ENCODE data around the gene NOXA1.
"Not testable (repeated sequence)": the region's sequence is repeated elsewhere in the genome, so short reads cannot be mapped to it uniquely, and the experiment has no call there.

DNA sequence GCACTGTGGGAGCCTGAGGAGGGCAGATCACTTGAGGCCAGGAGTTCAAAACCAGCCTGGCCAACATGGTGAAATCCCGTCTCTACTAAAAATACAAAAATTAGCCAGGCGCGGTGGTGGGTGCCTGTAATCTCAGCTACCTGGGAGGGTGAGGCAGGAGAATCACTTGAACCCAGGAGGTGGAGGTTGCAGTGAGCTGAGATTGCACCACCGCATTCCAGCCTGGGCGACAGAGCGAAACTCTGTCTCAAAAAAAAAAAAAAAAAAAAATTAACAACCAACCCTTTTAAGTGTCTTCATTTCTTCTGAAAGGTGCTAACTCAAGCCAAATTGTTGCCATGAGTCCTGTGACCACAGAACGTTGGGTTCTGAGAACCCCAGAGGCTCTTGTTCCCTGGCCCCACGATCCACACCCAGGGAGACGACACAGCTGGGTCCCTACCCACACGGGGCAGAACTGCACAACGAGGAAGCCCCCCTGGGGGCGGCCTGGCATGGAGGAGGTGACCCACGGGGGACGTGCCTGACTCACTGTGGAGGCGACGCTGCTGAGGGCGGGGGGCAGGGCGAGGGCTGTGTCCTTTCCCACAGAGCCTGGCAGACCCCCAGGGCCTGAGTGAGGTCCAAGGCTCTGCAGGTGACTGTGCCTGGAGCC, 12.8 kb upstream of the NOXA1 start:
- TF ChIP-seq CTCF, EP300, POLR2AphosphoS5, POLR2A (IDR thresholded peaks at IDR 0.05): not testable (repeated sequence)

All from sigmoid colon (tissue), 4 donors.